Uterus (tissue), 4 donors: ENCODE data around the gene DMAP1. TPM values are rescaled to one million over a fixed set of nuclear protein-coding genes. Genes with fewer than 3 reads are reported as not detected.

Experiments
- DNase-seq, 2 donors: peaks; one replicate each; pipeline ENCODE4 v3.0.0-alpha.2; 2019 to 2020
- H3K27ac ChIP-seq, 2 donors: fragments of 200-600 bp; sonication (generic); 1 replicate in 1 of 2; 2 replicates in 1 of 2; pipeline ENCODE4 v1.5.1; 2016 to 2018
- H3K27me3 ChIP-seq, 2 donors: fragments of 200-600 bp; sonication (generic); one replicate each; pipeline ENCODE4 v1.5.1; 2018 to 2019; ENCODE audit warnings: control low read depth in 1 of 2
- H3K36me3 ChIP-seq, 2 donors: fragments of 200-600 bp; sonication (generic); one replicate each; pipeline ENCODE4 v1.5.1; 2019; ENCODE audit warnings: control low read depth in 1 of 2
- H3K4me1 ChIP-seq, 2 donors: fragments of 200-600 bp; sonication (generic); one replicate each; pipeline ENCODE4 v1.5.1; 2018 to 2019; ENCODE audit warnings: control low read depth in 1 of 2
- H3K4me3 ChIP-seq, 2 donors: fragments of 200-600 bp; sonication (generic); 1 replicate in 1 of 2; 2 replicates in 1 of 2; pipeline ENCODE4 v1.5.1; 2018 to 2019; ENCODE audit warnings: mild to moderate bottlenecking in 1 of 2
- H3K9me3 ChIP-seq, 2 donors: fragments of 200-600 bp; sonication (generic); one replicate each; pipeline ENCODE4 v1.5.1; 2019; ENCODE audit warnings: control low read depth in 1 of 2
- POLR2A ChIP-seq, 2 donors: fragments of 450-650 bp; IDR thresholded peaks; one replicate each; pipeline ENCODE4 v1.6.1; 2016; ENCODE audit warnings: antibody characterized with exemption in 2 of 2, mild to moderate bottlenecking in 1 of 2, moderate library complexity in 1 of 2
- intact Hi-C: fragments of 100-400 bp; cut with DNase I; formaldehyde crosslinking; loops from one replicate; pipeline ENCODE4 v1.15.1; 2023; ENCODE audit warnings: low total_unique reads
- total RNA-seq, 4 donors: library from RNA; depleted of rRNA in 3 of 4; stranded (reverse); fragments of >200 nt in 3 of 4; gene quantifications; one replicate each; pipeline versions ENCODE4 v1.1.0 to v1.2.4, GENCODE V29; 2014 to 2023
- TF ChIP-seq, protein P1 (sequence below), 4 experiments: fragments of 200-600 bp in 2 of 4; fragments of 450-650 bp in 2 of 4; sonication (generic) in 2 of 4; IDR thresholded peaks; one replicate each; pipeline ENCODE4 v1.5.1; 2016 to 2019; ENCODE audit warnings: antibody characterized with exemption in 4 of 4, mild to moderate bottlenecking in 2 of 4, moderate library complexity in 1 of 4
- donor health status: DM: yes; HTN: yes; CAD: no.

The DMAP1 gene
- total RNA-seq, 4 donors from 2014 or later: 11.0 to 46.0 (median 25.3) TPM

DNA sequence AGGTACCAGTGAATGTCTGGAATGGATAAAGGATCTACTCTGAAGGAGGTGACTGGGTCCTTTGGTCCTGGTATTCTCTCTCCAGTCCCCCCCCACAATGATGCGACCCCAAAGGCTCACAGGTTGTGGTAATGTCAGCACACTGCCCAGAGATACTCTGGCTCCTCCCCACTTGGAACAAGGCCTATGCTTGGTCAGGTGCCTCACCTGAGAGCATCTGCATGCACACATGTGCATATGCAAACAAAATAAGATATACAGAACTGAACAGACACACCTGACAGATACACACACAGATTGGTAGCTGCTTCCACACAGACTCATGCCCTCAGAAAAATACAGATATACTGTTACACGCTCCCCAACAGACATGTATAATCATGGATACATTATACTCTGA, 33.5 kb downstream of the DMAP1 start:
- no peaks in the 10 kb centered on the region for H3K36me3 ChIP-seq
- H3K4me3 ChIP-seq: no peak overlapping the region
- no peak for DNase-seq
- intact Hi-C loops: no loop called here
- no peaks in the 10 kb centered on the region for H3K27me3 ChIP-seq
- TF ChIP-seq POLR2A (IDR thresholded peaks at IDR 0.05): no peak
- TF ChIP-seq, protein P1, sequence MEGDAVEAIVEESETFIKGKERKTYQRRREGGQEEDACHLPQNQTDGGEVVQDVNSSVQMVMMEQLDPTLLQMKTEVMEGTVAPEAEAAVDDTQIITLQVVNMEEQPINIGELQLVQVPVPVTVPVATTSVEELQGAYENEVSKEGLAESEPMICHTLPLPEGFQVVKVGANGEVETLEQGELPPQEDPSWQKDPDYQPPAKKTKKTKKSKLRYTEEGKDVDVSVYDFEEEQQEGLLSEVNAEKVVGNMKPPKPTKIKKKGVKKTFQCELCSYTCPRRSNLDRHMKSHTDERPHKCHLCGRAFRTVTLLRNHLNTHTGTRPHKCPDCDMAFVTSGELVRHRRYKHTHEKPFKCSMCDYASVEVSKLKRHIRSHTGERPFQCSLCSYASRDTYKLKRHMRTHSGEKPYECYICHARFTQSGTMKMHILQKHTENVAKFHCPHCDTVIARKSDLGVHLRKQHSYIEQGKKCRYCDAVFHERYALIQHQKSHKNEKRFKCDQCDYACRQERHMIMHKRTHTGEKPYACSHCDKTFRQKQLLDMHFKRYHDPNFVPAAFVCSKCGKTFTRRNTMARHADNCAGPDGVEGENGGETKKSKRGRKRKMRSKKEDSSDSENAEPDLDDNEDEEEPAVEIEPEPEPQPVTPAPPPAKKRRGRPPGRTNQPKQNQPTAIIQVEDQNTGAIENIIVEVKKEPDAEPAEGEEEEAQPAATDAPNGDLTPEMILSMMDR (IDR thresholded peaks at IDR 0.05): no peak
- H3K9me3 ChIP-seq: no peaks in the 10 kb centered on the region
- H3K4me1 ChIP-seq: no peaks in the 10 kb centered on the region
- no peak overlapping the region for H3K27ac ChIP-seq

DNA sequence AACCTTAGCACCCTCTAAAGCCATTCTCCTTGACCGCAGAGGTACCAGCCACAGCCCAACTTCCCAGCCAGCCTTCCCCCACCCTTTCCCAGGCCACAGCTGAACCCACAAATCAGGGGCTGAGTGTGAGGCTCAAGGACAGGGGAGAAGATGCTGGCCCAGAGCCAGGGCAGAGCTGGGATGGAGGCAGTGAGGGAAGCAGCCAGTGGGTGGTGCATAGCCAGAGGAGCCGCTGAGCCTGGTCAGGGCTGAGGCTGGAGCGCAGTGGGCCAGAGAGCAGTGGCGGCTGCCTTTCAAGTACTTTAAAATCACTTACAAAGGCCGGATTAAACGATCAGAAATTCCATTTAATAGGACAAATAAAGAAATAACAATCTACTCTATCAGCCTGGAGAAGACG, 36.3 kb downstream of the DMAP1 start:
- H3K27ac ChIP-seq: no peak overlapping the region
- H3K9me3 ChIP-seq: no peaks in the 10 kb centered on the region
- intact Hi-C loops: no loop called here
- no peaks in the 10 kb centered on the region for H3K36me3 ChIP-seq
- TF ChIP-seq, protein P1 (IDR thresholded peaks at IDR 0.05): no peak
- no peak for TF ChIP-seq POLR2A (IDR thresholded peaks at IDR 0.05)
- no peaks in the 10 kb centered on the region for H3K27me3 ChIP-seq
- H3K4me3 ChIP-seq: no peak overlapping the region
- H3K4me1 ChIP-seq: no peaks in the 10 kb centered on the region
- no peak for DNase-seq

DNA sequence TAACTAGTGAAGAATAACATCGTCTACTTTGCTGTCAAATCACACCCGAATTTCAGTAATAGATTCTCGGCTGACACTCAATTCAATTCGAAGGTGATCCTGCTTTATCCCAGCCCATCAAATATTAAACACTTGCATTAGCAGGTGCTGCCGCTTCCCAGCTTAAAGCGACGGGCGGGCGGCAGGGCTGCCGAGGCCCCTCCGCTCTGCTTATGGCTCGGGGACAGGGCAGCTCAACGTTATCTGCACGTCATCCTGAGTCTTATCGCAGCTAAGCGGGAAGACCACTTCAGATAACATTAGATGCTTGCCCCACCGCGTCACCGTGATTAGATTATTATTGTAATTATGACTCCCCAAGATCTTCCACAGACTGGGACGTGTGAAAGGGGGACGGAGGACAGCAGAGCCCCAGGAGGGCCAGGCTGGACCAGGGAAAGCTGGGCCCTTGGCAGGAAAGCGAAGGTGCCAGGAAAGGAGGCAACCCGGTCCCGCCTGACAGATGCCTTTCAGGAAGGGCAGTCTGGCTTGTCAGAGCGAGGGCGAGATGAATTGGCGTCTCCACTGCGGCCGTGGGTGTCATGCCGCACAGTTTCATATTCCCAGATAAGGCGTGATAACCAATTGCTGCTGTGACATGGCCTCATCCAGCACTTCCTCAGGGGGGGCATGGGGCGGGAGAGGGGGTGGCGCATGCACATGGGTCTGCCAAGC, 37.0 kb downstream of the DMAP1 start:
- H3K36me3 ChIP-seq: no peaks in the 10 kb centered on the region
- H3K9me3 ChIP-seq: no peaks in the 10 kb centered on the region
- no peak overlapping the region for H3K27ac ChIP-seq
- DNase-seq: no peak
- intact Hi-C loops: no loop called here
- H3K4me1 ChIP-seq: no peaks in the 10 kb centered on the region
- H3K27me3 ChIP-seq: no peaks in the 10 kb centered on the region
- no peak overlapping the region for H3K4me3 ChIP-seq
- TF ChIP-seq, protein P1 (IDR thresholded peaks at IDR 0.05): no peak
- TF ChIP-seq POLR2A (IDR thresholded peaks at IDR 0.05): no peak

DNA sequence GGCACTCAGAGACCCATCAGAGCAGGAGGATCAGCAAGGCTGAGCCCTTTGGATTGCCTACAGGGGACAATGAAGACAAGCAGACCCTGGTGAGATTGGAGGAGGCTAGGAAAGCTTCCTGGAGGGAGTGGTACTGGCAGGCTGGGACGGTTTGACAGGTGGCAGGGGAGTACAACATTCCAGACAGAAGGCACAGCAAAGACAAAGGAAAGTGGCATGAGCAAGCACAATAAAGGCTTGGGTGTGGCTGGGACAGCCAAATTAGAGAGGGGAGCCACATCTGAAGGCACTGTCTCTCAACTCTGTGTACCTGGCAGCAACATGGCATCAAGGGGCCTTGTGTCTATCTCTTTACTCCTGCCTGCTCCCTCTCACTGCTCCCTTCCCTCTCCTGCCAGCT, 38.2 kb downstream of the DMAP1 start:
- Histone ChIP-seq H3K27ac (no peak overlapping the region), H3K4me1 (no peaks in the 10 kb centered on the region), H3K9me3 (no peaks in the 10 kb centered on the region), H3K4me3 (no peak overlapping the region), H3K36me3 (no peaks in the 10 kb centered on the region), H3K27me3 (no peaks in the 10 kb centered on the region)
- DNase-seq: no peak
- TF ChIP-seq, protein P1 (IDR thresholded peaks at IDR 0.05): no peak
- TF ChIP-seq POLR2A (IDR thresholded peaks at IDR 0.05): no peak
- intact Hi-C loops: no loop called here

DNA sequence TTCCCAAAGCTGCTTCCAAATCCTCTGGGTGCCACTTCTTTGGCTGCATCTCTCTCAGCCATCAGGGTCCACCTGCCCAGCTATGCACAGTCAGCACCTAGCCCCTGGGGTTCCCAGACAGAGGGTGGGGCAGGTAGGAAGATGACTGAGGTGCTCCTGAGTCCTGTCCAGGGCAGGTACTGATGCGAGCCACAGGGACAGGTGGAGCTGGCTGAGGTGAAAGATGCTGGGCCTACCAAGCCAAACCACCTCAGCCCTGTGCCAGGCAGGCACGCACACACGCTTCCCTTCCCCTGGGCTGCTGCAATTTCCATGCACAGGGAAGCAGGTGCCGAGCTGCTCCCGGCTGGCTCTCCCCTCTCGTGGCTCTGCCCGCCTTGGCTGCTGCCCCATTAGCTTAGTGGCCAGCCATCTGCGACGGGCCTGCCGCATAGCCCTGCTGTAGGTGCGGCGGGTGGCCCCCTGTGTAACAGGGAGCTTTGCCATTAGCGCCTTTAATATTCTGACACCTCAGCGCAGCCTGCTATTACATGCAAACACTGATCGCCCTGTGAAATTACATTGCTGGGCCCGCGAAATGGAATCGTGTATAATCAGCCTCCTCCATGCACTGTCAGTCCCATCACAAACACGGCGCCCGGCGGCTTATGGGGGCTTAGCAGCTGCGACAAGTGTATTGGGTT, 38.9 kb downstream of the DMAP1 start:
- no peaks in the 10 kb centered on the region for H3K9me3 ChIP-seq
- DNase-seq: no peak
- no peak overlapping the region for H3K4me3 ChIP-seq
- TF ChIP-seq POLR2A (IDR thresholded peaks at IDR 0.05): no peak
- TF ChIP-seq, protein P1 (IDR thresholded peaks at IDR 0.05): no peak
- no peaks in the 10 kb centered on the region for H3K4me1 ChIP-seq
- intact Hi-C loops: no loop called here
- H3K27ac ChIP-seq: no peak overlapping the region
- H3K36me3 ChIP-seq: no peaks in the 10 kb centered on the region
- no peaks in the 10 kb centered on the region for H3K27me3 ChIP-seq
